B cell (primary cell): ENCODE results near the gene ZBED2.

ENCODE experiments used
- EZH2 ChIP-seq: IDR thresholded peaks from 2 replicates; pipeline ENCODE4 v1.6.1; 2012; ENCODE audit warnings: borderline replicate concordance, low read depth, mild to moderate bottlenecking, moderate library complexity, low read length; ENCODE audit not compliant: insufficient read depth, poor library complexity, severe bottlenecking
- TF ChIP-seq, protein P1 (sequence below): fragments of 200-600 bp; IDR thresholded peaks from one replicate; pipeline ENCODE4 v1.8.0; 2022; ENCODE audit warnings: antibody characterized with exemption, mild to moderate bottlenecking

DNA sequence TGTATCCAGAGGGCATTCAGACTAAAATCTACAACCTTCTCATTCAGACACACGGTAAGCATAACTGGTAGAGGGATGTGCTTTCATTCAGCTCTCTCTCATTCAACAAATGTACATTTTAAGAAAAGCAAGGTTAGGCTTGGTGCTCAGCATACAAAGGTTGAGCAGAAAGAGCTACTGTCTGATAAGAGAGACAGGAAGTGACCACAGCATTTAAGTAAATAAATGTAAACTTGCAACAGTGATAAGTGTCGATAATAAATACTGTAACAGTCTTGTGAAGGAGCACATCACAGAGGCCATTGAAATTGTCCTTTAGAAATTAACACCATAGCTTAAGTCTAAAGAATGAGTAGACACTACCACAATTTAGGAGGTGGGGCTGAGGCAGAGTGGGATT, 49.8 kb downstream of the ZBED2 start:
- TF ChIP-seq, protein P1, sequence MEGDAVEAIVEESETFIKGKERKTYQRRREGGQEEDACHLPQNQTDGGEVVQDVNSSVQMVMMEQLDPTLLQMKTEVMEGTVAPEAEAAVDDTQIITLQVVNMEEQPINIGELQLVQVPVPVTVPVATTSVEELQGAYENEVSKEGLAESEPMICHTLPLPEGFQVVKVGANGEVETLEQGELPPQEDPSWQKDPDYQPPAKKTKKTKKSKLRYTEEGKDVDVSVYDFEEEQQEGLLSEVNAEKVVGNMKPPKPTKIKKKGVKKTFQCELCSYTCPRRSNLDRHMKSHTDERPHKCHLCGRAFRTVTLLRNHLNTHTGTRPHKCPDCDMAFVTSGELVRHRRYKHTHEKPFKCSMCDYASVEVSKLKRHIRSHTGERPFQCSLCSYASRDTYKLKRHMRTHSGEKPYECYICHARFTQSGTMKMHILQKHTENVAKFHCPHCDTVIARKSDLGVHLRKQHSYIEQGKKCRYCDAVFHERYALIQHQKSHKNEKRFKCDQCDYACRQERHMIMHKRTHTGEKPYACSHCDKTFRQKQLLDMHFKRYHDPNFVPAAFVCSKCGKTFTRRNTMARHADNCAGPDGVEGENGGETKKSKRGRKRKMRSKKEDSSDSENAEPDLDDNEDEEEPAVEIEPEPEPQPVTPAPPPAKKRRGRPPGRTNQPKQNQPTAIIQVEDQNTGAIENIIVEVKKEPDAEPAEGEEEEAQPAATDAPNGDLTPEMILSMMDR: no peak
- no peak for TF ChIP-seq EZH2
